LNCaP clone FGC (cell line): ENCODE data around the gene CUL9.

ENCODE experiments used
- DNase-seq: peaks from one replicate; pipeline ENCODE4 v3.0.0-alpha.2; 2011; ENCODE audit warnings: low read depth
- H3K4me3 ChIP-seq: 2 replicates; pipeline ENCODE4 v1.5.1; 2011; ENCODE audit warnings: mild to moderate bottlenecking, low read depth, low read length, control low read depth
- TF ChIP-seq, protein P1 (sequence below): IDR thresholded peaks from 2 replicates; pipeline ENCODE4 v1.5.1; 2012; ENCODE audit warnings: mild to moderate bottlenecking; ENCODE audit not compliant: control insufficient read depth, insufficient read depth; ENCODE audit errors: extremely low read depth

Gene CUL9

DNA sequence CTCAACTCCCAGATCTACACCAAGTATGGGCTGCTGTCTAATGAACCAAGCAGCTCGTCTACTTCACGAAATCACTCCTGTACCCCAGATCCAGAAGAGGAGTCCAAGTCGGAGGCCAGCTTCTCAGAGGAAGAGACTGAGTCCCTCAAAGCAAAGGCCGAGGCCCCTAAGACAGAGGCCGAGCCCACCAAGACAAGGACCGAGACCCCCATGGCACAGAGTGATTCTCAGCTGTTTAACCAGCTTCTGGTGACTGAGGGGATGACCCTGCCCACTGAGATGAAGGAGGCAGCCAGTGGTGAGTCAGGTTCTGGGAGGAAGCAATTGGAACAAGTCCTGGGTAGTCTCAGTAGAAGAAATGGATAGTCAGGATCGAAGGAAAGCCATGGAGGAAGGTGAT, 5.8 kb downstream of the CUL9 start:
- no peak overlapping the region for H3K4me3 ChIP-seq
- TF ChIP-seq, protein P1, sequence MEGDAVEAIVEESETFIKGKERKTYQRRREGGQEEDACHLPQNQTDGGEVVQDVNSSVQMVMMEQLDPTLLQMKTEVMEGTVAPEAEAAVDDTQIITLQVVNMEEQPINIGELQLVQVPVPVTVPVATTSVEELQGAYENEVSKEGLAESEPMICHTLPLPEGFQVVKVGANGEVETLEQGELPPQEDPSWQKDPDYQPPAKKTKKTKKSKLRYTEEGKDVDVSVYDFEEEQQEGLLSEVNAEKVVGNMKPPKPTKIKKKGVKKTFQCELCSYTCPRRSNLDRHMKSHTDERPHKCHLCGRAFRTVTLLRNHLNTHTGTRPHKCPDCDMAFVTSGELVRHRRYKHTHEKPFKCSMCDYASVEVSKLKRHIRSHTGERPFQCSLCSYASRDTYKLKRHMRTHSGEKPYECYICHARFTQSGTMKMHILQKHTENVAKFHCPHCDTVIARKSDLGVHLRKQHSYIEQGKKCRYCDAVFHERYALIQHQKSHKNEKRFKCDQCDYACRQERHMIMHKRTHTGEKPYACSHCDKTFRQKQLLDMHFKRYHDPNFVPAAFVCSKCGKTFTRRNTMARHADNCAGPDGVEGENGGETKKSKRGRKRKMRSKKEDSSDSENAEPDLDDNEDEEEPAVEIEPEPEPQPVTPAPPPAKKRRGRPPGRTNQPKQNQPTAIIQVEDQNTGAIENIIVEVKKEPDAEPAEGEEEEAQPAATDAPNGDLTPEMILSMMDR: no peak
- no peak for DNase-seq

DNA sequence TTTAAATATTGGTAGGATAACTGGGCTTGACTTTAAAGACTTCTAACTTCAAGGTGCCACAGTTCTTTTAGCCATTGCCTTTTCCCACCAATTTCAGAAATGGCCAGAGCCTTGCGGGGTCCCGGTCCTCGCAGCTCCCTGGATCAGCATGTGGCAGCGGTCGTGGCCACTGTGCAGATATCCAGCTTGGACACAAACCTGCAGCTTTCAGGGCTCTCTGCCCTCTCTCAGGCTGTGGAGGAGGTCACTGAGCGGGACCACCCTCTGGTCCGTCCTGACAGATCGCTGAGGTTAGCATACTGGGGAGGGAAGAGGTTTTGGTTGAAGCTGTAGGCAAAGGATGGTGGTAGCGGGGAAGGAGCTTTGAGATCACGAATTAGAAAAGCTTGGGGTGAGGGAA, 6.4 kb downstream of the CUL9 start:
- TF ChIP-seq, protein P1: no peak
- DNase-seq: no peak
- H3K4me3 ChIP-seq: no peak overlapping the region

- no peak for DNase-seq
- TF ChIP-seq, protein P1: no peak
- H3K4me3 ChIP-seq: no peak overlapping the region
Measured at GRCh38 chr6:43189776-43190304, 7.8 kb downstream of the CUL9 start.

DNA sequence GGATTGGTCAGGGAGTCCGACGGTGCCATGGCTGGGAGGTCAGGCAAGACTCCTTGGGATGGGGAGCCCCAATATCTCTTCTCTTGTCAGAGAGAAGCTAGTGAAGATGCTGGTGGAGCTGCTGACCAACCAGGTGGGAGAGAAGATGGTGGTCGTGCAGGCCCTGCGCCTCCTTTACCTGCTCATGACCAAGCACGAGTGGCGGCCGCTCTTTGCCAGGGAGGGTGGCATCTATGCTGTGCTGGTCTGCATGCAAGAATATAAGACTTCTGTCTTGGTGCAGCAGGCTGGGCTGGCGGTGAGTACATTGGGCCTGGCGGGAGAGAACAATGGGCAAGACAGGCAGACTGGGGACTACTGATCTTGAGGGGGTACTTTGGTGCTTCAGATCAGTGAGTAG, 10.9 kb downstream of the CUL9 start:
- TF ChIP-seq, protein P1: no peak
- H3K4me3 ChIP-seq: no peak overlapping the region
- no peak for DNase-seq

- TF ChIP-seq, protein P1: no peak
- no peak for DNase-seq
Measured at GRCh38 chr6:43193929-43194328, 11.9 kb downstream of the CUL9 start.

GRCh38 chr6:43196337-43196736, 14.3 kb downstream of the CUL9 start:
- TF ChIP-seq, protein P1: no peak
- no peak for DNase-seq
- H3K4me3 ChIP-seq: no peak overlapping the region

More at GRCh38 chr6:43193929-43194328, 11.9 kb downstream of the CUL9 start:
- no peak overlapping the region for H3K4me3 ChIP-seq

- TF ChIP-seq, protein P1: no peak
- H3K4me3 ChIP-seq: no peak overlapping the region
- no peak for DNase-seq
Measured at GRCh38 chr6:43199912-43200311, 17.9 kb downstream of the CUL9 start.
